KBM-7 (cell line): ENCODE measurements around the gene PKIG.

Source experiments
- DNase-seq: peaks from one replicate; pipeline ENCODE4 v3.0.0-alpha.2; 2015
- in situ Hi-C: fragments of 300-500 bp; cut with MboI; formaldehyde crosslinking; loops from 2 replicates; pipeline ENCODE4 v1.14.3; 2020; ENCODE audit warnings: low sequenced_read_pairs, low pct_unique_long_range_greater_than_20kb, mixed read lengths

PKIG gene

GRCh38 chr20:44590980-44591778 is 8.8 kb downstream of the PKIG start:
- in situ Hi-C loops, result no loop called here

GRCh38 chr20:44592366-44592765 is 10.0 kb downstream of the PKIG start:
- in situ Hi-C loops, result no loop called here
- no peak for DNase-seq

More at GRCh38 chr20:44590980-44591778, 8.8 kb downstream of the PKIG start:
- DNase-seq, result no peak

- no peak for DNase-seq
Measured at GRCh38 chr20:44593751-44594150, 11.4 kb downstream of the PKIG start.

GRCh38 chr20:44594730-44595129 is 12.4 kb downstream of the PKIG start:
- no peak for DNase-seq
- in situ Hi-C loops, result no loop called here

More at GRCh38 chr20:44593751-44594150, 11.4 kb downstream of the PKIG start:
- in situ Hi-C loops, result no loop called here

- DNase-seq, result no peak
- in situ Hi-C loops, result no loop called here
Measured at GRCh38 chr20:44596010-44596409, 13.6 kb downstream of the PKIG start.

GRCh38 chr20:44596876-44597275 is 14.5 kb downstream of the PKIG start:
- DNase-seq, result no peak
- in situ Hi-C loops, result no loop called here

GRCh38 chr20:44597516-44597915 is 15.1 kb downstream of the PKIG start:
- in situ Hi-C loops, result no loop called here
- DNase-seq, result no peak

- no peak for DNase-seq
- in situ Hi-C loops, result no loop called here
Measured at GRCh38 chr20:44597930-44598329, 15.6 kb downstream of the PKIG start.

GRCh38 chr20:44598423-44599305 is 16.3 kb downstream of the PKIG start:
- DNase-seq, result peak; percentile 47
- in situ Hi-C loops, result no loop called here

GRCh38 chr20:44599715-44600114 is 17.3 kb downstream of the PKIG start:
- in situ Hi-C loops, result no loop called here
- no peak for DNase-seq

DNA sequence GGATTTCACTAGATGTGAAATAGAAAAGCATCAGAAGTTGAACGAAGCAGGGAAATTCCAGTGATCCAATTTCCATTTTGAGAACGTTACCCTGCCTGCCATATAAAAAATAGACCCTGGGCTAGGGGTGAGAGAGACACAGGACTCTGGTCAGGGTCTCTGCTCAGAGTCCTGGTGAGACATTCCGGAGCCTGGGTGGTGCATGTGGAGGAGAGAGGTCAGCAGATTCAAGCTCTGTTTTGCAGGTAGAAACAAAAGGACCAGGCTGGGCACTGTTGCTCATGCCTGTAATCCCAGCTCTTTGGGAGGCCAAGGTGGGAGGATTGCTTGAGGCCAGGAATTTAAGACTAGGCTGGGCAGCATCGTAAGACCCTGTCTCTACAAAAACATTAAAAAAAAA is 17.9 kb downstream of the PKIG start:
- in situ Hi-C loops, result no loop called here
- DNase-seq, result no peak

- in situ Hi-C loops, result no loop called here
- no peak for DNase-seq
Measured at GRCh38 chr20:44600758-44601201, 18.4 kb downstream of the PKIG start.

DNA sequence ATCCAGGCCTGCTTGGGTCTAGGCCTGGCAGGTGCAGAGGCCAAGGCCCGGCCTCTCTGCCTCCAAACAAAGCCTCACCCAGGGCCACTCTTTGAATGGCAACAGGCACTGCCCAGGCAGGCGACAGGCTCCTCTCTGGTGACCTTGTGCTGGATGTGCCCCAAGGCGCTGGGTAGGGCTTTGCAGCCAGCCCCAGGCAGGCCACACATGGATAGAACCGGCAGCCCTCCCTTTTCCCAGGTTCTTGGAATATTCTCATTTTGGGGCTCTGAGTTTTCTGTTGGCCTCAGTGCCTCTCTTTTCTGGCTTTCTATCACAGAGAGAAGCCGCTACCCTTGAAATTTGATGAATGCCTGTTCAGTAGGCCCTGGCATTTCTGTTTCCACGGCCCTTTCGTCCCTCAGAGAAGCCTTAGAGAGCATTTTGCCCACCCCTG is 18.9 kb downstream of the PKIG start:
- in situ Hi-C loops, result no loop called here
- DNase-seq, result no peak

GRCh38 chr20:44601801-44602204 is 19.4 kb downstream of the PKIG start:
- no peak for DNase-seq
- in situ Hi-C loops, result no loop called here

DNA sequence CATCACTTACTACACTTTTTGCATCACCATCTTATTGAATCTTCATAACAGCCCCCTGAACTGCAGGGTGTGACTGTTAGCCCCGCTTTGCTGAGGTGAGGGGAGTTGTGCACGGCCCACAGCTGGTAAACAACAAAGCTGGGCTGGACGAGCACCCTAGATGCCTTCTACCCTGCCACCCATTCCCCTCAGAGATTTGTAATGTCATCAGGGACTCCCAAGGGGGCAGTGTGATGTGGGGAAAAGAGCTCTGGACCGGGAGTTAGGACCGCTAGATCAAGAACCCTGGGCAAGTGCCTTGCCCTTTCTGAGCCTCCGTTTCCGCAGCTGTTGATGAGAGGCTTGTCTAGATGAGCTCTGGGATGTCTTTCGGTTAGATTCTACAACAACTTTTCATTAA is 20.9 kb downstream of the PKIG start:
- in situ Hi-C loops, result no loop called here
- no peak for DNase-seq

GRCh38 chr20:44606725-44607441 is 24.5 kb downstream of the PKIG start:
- in situ Hi-C loops, result no loop called here
- no peak for DNase-seq

DNA sequence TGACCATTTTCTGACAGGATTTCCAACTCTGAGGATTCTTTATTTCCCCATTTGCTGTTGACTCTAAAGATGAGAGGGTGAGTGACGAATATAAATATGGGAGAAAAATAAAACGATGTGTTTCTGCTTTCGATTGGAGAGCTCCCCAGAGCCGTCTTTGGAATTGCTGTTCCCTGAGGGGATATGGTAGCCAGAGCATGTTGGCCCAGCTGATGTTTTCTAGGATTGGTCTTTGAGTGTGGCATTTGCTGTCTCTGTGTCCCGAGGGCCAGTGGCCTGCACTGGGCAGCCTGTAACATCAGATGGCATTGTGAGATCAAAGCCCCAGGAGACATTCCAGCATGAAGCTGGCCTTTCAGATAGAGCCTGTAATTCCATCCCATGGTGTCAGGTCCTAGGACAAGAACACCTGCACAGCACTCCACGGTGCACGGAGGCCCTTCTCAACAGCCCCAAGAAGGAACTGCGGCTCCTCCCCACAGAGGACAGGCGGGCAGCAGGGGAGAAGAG is 26.7 kb downstream of the PKIG start:
- DNase-seq, result no peak
- in situ Hi-C loops, result no loop called here

DNA sequence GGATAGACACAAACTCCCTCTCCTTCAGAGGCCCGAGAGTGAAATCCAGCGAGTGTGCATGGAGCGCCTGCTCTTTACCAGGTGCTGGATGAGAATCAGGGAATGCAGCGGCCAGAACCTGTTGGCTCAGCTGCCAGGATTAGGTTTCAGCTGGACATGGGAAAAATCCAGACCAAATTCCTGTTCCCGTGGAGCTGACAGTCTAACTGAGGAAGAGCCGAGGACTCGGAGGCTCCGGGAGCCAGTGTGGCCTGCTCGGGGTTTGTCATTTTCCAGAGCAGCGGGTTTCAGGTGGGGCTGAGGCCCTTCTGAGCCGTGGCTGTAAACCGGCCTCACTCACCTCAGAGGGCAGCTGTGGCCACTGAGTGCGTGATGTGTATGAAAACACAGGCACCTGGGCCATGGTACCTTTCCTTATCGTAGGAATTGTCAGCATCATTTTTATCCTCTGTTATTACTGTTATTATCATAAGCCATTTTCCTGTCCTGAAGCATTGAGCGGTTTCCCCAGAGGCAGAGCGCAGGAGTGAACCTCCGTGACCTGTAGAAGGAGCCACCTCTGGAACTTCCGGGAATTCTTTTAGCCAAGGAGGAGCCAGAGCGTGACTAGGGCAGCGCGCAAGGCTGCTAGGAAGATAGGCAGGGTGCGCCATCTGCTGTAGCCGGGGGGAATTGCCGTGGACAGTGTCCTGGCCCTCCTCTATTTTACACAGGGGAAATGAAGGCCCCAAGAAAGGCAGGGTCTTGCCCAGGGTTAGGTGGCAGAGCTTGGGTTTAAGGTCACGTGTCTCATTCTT is 27.3 kb downstream of the PKIG start:
- in situ Hi-C loops, result no loop called here
- DNase-seq, result peak; percentile 92
